GM21723 (cell line): ENCODE measurements around the gene CD4.
A peak's percentile ranks its signal among the peaks of the same experiment; 100 is the strongest.
"Not testable (repeated sequence)": the region's sequence is repeated elsewhere in the genome, so short reads cannot be mapped to it uniquely, and the experiment has no call there.

Experiments
- ATAC-seq: cut with Tn5 transposase; IDR thresholded peaks from one replicate; pipeline ENCODE4 v1.9.1; 2021; ENCODE audit warnings: mild to moderate bottlenecking, moderate library complexity; ENCODE audit not compliant: unreplicated experiment

Gene CD4

GRCh38 chr12:6843118-6843902 lies 54.0 kb downstream of the CD4 start:
- no peak for ATAC-seq

DNA sequence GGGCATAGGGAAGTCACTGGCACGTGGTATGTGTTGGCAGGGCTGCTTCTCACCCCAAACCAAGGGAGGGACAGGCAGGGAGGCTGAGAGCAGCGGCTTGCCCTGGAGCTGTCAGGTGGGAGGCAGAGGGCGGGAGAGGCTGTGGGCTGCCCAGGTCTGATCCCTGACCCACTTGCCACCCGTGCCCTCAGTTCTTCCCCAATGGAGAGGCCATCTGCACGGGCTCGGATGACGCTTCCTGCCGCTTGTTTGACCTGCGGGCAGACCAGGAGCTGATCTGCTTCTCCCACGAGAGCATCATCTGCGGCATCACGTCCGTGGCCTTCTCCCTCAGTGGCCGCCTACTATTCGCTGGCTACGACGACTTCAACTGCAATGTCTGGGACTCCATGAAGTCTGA lies 56.1 kb downstream of the CD4 start:
- no peak for ATAC-seq

DNA sequence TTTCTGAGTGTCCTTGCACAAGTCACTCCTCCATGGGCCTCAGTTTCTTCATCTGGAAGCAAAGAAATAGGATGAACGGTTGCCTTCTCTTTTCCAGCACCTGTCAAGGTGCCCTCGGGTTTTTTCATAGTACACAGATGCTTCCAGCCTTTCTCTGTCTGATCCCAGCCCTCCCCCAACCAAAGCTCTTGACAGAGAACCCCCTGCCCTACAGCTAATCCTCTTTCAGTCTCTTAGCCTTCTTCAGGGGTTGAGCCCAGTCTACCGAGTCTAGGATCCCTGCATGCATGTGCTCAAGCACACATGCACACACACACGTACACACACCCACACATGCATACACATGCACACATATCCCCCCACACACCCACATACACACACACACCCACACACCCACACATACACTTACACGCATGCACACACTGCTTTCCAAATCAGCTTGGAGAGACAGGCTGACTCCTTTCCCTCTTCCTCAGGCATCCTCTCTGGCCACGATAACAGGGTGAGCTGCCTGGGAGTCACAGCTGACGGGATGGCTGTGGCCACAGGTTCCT lies 57.1 kb downstream of the CD4 start:
- ATAC-seq = no peak

DNA sequence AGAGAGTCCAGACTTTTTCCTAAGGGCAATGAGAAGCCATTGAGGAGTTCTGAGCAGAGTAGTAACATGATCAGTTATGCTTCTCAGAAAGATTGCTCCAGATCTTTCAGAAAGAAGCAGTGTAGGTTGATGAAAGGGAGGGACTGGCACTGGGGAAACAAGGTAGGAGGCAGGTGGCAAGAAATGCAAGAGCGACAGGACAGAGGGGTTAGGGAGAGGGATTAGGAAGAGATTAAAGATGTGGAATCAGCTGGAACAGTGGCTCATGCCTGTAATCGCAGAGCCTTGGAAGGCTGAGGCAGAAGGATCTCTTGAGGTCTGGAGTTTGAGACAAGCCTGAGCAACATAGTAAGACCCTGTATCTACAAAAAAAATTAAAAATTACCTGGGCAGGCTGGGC lies 58.3 kb downstream of the CD4 start:
- no peak for ATAC-seq

- no peak for ATAC-seq
Observed at GRCh38 chr12:6849427-6849826, 60.1 kb downstream of the CD4 start.

- no peak for ATAC-seq
Observed at GRCh38 chr12:6849976-6850560, 60.7 kb downstream of the CD4 start.

DNA sequence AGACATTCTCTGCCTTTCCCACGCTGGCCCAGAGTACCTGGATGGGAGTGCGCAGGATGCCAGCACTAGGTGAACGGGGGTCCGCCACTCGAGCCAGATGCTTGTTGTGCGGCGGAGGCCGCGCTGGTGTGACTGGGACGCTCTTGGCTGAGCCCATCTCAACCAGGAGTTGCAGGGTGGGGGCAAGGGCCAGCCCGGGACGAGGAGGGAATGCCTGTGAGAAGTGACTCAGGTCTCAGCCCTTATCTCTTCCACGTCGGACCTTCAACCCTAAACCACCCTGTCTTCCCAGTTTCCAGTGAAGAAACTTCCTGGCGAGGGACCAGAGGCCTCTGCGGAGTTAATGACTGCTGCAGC lies 61.4 kb downstream of the CD4 start:
- no peak for ATAC-seq

GRCh38 chr12:6851153-6851920 lies 62.0 kb downstream of the CD4 start, which contains the start of gene CDCA3:
Gene CDCA3, minus strand, starts transcription at chr12:6851286. Its CDS starts 334 bp downstream, at chr12:6850952.
- ATAC-seq = peak; percentile 62

- peak; percentile 80 for ATAC-seq
Observed at GRCh38 chr12:6851921-6852650, 62.8 kb downstream of the CD4 start, which contains the start of gene USP5. Gene USP5, plus strand, starts transcription at chr12:6852150. Its CDS starts 30 bp downstream, at chr12:6852180.

DNA sequence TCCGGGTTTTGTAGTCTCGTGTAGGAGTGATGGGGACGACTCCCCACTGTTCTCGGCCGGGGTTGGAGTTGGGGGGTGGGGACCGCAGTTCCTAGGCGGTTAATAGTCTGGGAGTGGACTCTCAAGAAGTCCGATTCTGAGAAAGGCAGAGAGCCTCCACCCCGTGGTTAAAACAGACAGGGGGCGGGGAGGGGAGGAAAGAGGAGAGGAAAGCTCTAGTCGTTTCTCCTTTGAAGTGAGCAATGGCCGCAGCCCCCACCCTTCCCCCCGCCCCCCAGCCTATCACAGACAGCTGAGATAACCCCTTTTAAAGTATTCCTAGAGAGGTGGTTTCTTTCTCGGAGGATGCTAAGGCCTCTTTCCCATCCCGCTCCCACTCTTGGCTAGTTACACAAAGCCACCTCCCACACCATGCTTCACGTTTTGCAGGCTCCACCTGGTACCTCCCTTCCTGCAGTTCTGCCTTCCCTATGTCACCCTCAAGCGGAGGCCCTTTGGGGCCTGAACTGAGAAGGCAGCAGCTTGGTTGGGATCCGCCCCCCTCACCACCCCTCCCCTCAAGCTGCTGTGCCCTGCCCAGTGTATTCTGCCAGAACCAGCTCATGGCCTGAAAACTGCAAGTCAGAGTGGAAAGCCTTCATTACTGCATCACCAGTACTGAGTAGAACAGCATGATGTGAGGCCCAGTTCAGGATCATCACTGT lies 63.5 kb downstream of the CD4 start:
- no peak for ATAC-seq

- no peak for ATAC-seq
Observed at GRCh38 chr12:6853626-6854025, 64.3 kb downstream of the CD4 start.

- no peak for ATAC-seq
Observed at GRCh38 chr12:6854036-6854435, 64.7 kb downstream of the CD4 start.

DNA sequence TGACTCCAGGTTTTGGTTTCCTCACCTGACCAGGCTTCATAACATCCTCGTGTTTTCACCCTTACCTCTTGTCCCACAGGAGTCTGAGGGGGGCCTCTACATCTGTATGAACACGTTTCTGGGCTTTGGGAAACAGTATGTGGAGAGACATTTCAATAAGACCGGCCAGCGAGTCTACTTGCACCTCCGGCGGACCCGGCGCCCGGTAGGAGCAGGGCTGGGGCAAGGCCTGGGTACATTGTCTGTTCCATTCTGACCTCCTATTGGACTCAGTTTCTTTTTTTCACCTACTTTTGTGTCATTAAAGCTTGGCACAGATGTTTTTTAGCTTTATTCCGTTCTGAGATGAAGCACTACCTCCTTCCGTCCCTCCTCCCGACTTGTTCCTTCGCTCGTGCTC lies 66.0 kb downstream of the CD4 start:
- no peak for ATAC-seq

- no peak for ATAC-seq
Observed at GRCh38 chr12:6858799-6859198, 69.5 kb downstream of the CD4 start.

GRCh38 chr12:6860116-6860515 lies 70.8 kb downstream of the CD4 start:
- no peak for ATAC-seq

DNA sequence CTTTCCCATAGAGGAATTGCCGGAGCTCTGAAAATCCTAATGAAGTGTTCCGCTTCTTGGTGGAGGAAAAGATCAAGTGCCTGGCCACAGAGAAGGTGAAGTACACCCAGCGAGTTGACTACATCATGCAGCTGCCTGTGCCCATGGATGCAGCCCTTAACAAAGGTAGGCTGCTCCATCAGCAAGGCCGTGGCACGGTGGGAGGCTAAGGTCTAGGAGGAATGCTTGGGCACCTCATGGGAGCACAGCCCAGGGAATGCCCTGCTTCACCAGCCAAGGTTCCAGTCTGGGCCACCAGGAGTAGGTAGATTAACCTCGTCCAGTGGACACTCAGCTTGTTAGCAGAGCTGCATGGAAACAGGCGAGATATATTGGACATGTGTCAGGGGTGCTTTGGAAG lies 71.6 kb downstream of the CD4 start:
- no peak for ATAC-seq

GRCh38 chr12:6861391-6861790 lies 72.1 kb downstream of the CD4 start:
- ATAC-seq = no peak

- ATAC-seq = no peak
Observed at GRCh38 chr12:6863033-6863432, 73.7 kb downstream of the CD4 start.

DNA sequence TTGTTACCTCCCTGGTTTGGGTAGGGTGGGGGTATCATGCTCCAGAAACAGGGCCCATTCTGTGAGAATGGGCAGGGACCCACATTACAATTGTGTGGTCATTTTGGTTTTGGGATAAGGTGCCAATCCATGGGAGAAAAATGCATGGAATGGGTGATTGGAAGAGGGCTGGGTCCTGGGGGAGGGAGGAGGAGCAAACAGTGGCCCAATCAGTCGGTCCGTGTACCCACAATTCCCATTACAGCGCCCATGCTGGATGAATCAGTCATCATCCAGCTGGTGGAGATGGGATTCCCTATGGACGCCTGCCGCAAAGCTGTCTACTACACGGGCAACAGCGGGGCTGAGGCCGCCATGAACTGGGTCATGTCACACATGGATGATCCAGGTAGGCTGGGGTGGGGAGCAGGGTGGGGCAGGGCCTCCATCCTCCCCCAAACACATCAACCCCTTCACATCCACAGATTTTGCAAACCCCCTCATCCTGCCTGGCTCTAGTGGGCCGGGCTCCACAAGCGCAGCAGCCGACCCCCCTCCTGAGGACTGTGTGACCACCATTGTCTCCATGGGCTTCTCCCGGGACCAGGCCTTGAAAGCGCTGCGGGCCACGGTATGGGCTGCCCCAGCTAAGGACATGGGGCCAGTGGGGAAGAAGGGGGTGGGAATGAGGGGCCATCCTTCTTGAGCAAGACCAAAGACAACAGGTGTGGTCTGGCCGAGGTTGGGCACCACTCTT lies 74.4 kb downstream of the CD4 start:
- no peak for ATAC-seq

DNA sequence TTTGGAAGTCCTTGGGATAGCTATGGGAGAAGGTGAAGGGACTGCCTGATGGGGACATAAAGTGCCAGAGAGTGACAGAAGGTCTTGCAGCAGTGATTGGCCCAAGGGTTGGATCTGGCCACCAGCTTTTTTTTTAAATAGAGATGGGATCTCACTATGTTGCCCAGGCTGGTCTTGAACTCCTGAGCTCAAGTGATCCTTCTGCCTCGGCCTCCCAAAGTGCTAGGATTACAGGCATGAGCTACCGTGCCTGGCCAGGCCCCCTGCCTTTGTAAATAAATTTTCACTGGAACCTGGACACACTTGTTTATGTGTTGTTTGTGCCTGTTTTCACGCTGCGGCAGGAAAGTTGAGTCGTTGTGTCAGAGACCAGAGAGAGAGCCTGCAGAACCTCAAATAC lies 76.0 kb downstream of the CD4 start:
- not testable (repeated sequence) for ATAC-seq
